IMR-90 (cell line): ENCODE results near the gene ZCCHC24. TPM values are rescaled to one million over a fixed set of nuclear protein-coding genes. Genes with fewer than 3 reads are reported as not detected.

Experiments
- ATAC-seq: fragments of 200-7000 bp; cut with Tn5 transposase; 2 replicates; pipeline ENCODE4 v1.9.1; 2020; ENCODE audit warnings: low read depth, mild to moderate bottlenecking, moderate library complexity
- BruUV-seq: library from RNA; stranded (reverse); fragments of 400-500 nt; replicated peaks from 2 replicates; lab custom pipeline; 2021; lab: Mats Ljungman, UMichigan
- CTCF ChIA-PET: fragments of 300-600 bp; formaldehyde crosslinking; extraction: SDS; loops from one replicate; lab custom pipeline; 2021; ENCODE audit warnings: antibody characterized with exemption; lab: Yijun Ruan, JAX
- POLR2A ChIA-PET: fragments of 300-600 bp; sonication (Branson Sonifier 250); formaldehyde crosslinking; loops from one replicate; lab custom pipeline; 2022; ENCODE audit warnings: antibody characterized with exemption; ENCODE audit not compliant: unreplicated experiment; lab: Charles Lee
- DNase-seq: peaks from one replicate; pipeline ENCODE4 v3.0.0; 2013
- H2AFZ ChIP-seq: replicated peaks from 2 replicates; pipeline ENCODE3; 2013; ENCODE audit warnings: low read length, mild to moderate bottlenecking; ENCODE audit not compliant: poor library complexity
- H2AK5ac ChIP-seq: 2 replicates; pipeline ENCODE4 v1.6.1; 2013; ENCODE audit warnings: low read depth, low read length, inconsistent platforms
- H2AK9ac ChIP-seq: replicated peaks from 2 replicates; pipeline ENCODE3; 2013; ENCODE audit warnings: mild to moderate bottlenecking, low read depth, low read length, moderate library complexity; ENCODE audit not compliant: poor library complexity
- H2BK120ac ChIP-seq: 2 replicates; pipeline ENCODE4 v1.6.1; 2013; ENCODE audit warnings: low read depth, low read length, inconsistent platforms
- H2BK15ac ChIP-seq: 3 replicates; pipeline ENCODE4 v1.6.1; 2013; ENCODE audit warnings: low read depth, low read length, inconsistent platforms
- H2BK20ac ChIP-seq: 2 replicates; pipeline ENCODE4 v1.6.1; 2013; ENCODE audit warnings: low read depth, mild to moderate bottlenecking, inconsistent platforms, low read length, moderate library complexity
- H2BK5ac ChIP-seq: 2 replicates; pipeline ENCODE4 v1.6.1; 2013; ENCODE audit warnings: mild to moderate bottlenecking, low read depth, low read length, inconsistent platforms; ENCODE audit not compliant: poor library complexity, severe bottlenecking
- H3K14ac ChIP-seq: replicated peaks from 2 replicates; pipeline ENCODE4 v1.6.1; 2013; ENCODE audit warnings: low read depth, low read length, inconsistent platforms
- H3K18ac ChIP-seq: 2 replicates; pipeline ENCODE4 v1.6.1; 2013; ENCODE audit warnings: low read depth, low read length, control low read depth
- H3K23ac ChIP-seq: 2 replicates; pipeline ENCODE4 v1.6.1; 2013; ENCODE audit warnings: low read depth, low read length, inconsistent platforms
- H3K27ac ChIP-seq: 2 replicates; pipeline ENCODE4 v1.5.1; 2013; ENCODE audit warnings: mild to moderate bottlenecking, control low read depth, low read length; ENCODE audit not compliant: insufficient read depth
- H3K27me3 ChIP-seq: 2 replicates; pipeline ENCODE4 v1.6.1; 2013; ENCODE audit warnings: low read length; ENCODE audit not compliant: control insufficient read depth, insufficient read depth
- H3K36me3 ChIP-seq: 2 replicates; pipeline ENCODE4 v1.6.1; 2013; ENCODE audit warnings: low read length, mixed read lengths; ENCODE audit not compliant: control insufficient read depth, insufficient read depth
- H3K4ac ChIP-seq: 2 replicates; pipeline ENCODE4 v1.6.1; 2013; ENCODE audit warnings: low read depth, low read length, inconsistent platforms
- H3K4me1 ChIP-seq: 2 replicates; pipeline ENCODE4 v1.6.1; 2013; ENCODE audit warnings: low read length, mixed read lengths; ENCODE audit not compliant: control insufficient read depth, insufficient read depth
- H3K4me2 ChIP-seq: 2 replicates; pipeline ENCODE4 v1.6.1; 2013; ENCODE audit warnings: low read depth, mild to moderate bottlenecking, control low read depth, low read length, moderate library complexity
- H3K4me3 ChIP-seq: 2 replicates; pipeline ENCODE4 v1.5.1; 2013; ENCODE audit warnings: low read depth, mild to moderate bottlenecking, control low read depth, low read length, moderate library complexity; ENCODE audit not compliant: insufficient read depth
- H3K56ac ChIP-seq: 2 replicates; pipeline ENCODE4 v1.6.1; 2013; ENCODE audit warnings: low read length, inconsistent platforms; ENCODE audit not compliant: insufficient read depth; ENCODE audit errors: extremely low read depth
- H3K79me1 ChIP-seq, 2 experiments: 2 replicates each; pipeline ENCODE4 v1.6.1; 2013; ENCODE audit warnings: low read length in 2 of 2, inconsistent platforms in 1 of 2, low read depth in 1 of 2
- H3K9ac ChIP-seq: 2 replicates; pipeline ENCODE4 v1.6.1; 2013; ENCODE audit warnings: low read depth, low read length, control low read depth
- H3K9me1 ChIP-seq: 2 replicates; pipeline ENCODE4 v1.6.1; 2013; ENCODE audit warnings: low read length, inconsistent platforms; ENCODE audit not compliant: insufficient read depth
- H3K9me3 ChIP-seq: 2 replicates; pipeline ENCODE4 v1.6.1; 2013; ENCODE audit warnings: low read length; ENCODE audit not compliant: control insufficient read depth, insufficient read depth
- H4K20me1 ChIP-seq: 2 replicates; pipeline ENCODE4 v1.6.1; 2013; ENCODE audit warnings: low read length, inconsistent platforms; ENCODE audit not compliant: insufficient read depth
- H4K5ac ChIP-seq: 2 replicates; pipeline ENCODE4 v1.6.1; 2013; ENCODE audit warnings: mild to moderate bottlenecking, low read depth, low read length, control low read depth
- H4K8ac ChIP-seq, 2 experiments: 2 replicates each; pipeline ENCODE4 v1.6.1; 2013; ENCODE audit warnings: low read depth in 2 of 2, low read length in 2 of 2, control low read depth in 1 of 2, inconsistent platforms in 1 of 2
- H4K91ac ChIP-seq: 2 replicates; pipeline ENCODE4 v1.6.1; 2013; ENCODE audit warnings: low read depth, low read length, inconsistent platforms; ENCODE audit not compliant: insufficient read depth
- BHLHE40 ChIP-seq: fragments of 150-350 bp; IDR thresholded peaks from 2 replicates; pipeline ENCODE4 v1.6.1; 2016; ENCODE audit warnings: mild to moderate bottlenecking, low read depth, low read length
- CEBPB ChIP-seq: IDR thresholded peaks from 2 replicates; pipeline ENCODE4 v1.6.1; 2012; ENCODE audit warnings: low read depth, low read length, improper control_type of control experiment
- FOS ChIP-seq: fragments of 150-350 bp; IDR thresholded peaks from 2 replicates; pipeline ENCODE4 v1.6.1; 2016; ENCODE audit warnings: low read depth, low read length
- MAFK ChIP-seq: IDR thresholded peaks from 2 replicates; pipeline ENCODE4 v1.6.1; 2012; ENCODE audit warnings: low read depth, low read length, improper control_type of control experiment
- MXI1 ChIP-seq: IDR thresholded peaks from 2 replicates; pipeline ENCODE4 v1.6.1; 2012; ENCODE audit warnings: low read depth, mild to moderate bottlenecking, low read length, moderate library complexity, borderline replicate concordance
- NFE2L2 ChIP-seq: fragments of 150-350 bp; IDR thresholded peaks from 2 replicates; pipeline ENCODE4 v1.6.1; 2016; ENCODE audit warnings: low read depth, mild to moderate bottlenecking, low read length
- POLR2A ChIP-seq: IDR thresholded peaks from 2 replicates; pipeline ENCODE4 v1.6.1; 2012; ENCODE audit warnings: mild to moderate bottlenecking, low read depth, low read length
- RAD21 ChIP-seq: IDR thresholded peaks from 2 replicates; pipeline ENCODE4 v1.6.1; 2012; ENCODE audit warnings: low read length, improper control_type of control experiment
- RFX5 ChIP-seq: IDR thresholded peaks from 2 replicates; pipeline ENCODE4 v1.8.0; 2012; ENCODE audit warnings: low read depth, mild to moderate bottlenecking, low read length, moderate library complexity
- SMC3 ChIP-seq: fragments of 150-350 bp; IDR thresholded peaks from 2 replicates; pipeline ENCODE4 v1.6.1; 2016; ENCODE audit warnings: low read depth, mild to moderate bottlenecking, antibody characterized with exemption, low read length, moderate library complexity
- whole genome bisulfite sequencing, 2 experiments: methylation state at CpG; one replicate each; pipeline versions ENCODE4 v1.1.5 to v1.1.7; 2013; ENCODE audit warnings: missing lambda C conversion rate in 2 of 2; ENCODE audit not compliant: insufficient read length in 1 of 2; ENCODE audit errors: extremely low coverage in 2 of 2; 5-methylcytosine and 5-hydroxymethylcytosine counted together
- dilution Hi-C: fragments of 300-500 bp; cut with HindIII; formaldehyde crosslinking; loops from one replicate; pipeline ENCODE4 v1.14.3; 2018; ENCODE audit warnings: low sequenced_read_pairs; ENCODE audit not compliant: unreplicated experiment
- in situ Hi-C: fragments of 300-500 bp; cut with MboI; formaldehyde crosslinking; loops from 3 replicates; pipeline ENCODE4 v1.14.3; 2019; ENCODE audit warnings: low sequenced_read_pairs, inconsistent platforms, mixed read lengths
- intact Hi-C: fragments of 100-400 bp; cut with micrococcal nuclease; formaldehyde crosslinking; loops from 2 replicates; pipeline ENCODE4 v1.10.0; 2022
- polyA plus RNA-seq, 3 experiments: library from polyadenylated mRNA; depleted of rRNA; stranded (reverse); fragments of >200 nt; gene quantifications; 2 replicates each; pipeline ENCODE4 v1.2.3, GENCODE V29; 2012; ENCODE audit warnings: low replicate concordance in 1 of 3
- total RNA-seq: library from RNA; depleted of rRNA; stranded (reverse); fragments of >200 nt; gene quantifications from 2 replicates; pipeline ENCODE4 v1.2.3, GENCODE V29; 2012
- TF ChIP-seq, protein P1 (sequence below): fragments of 150-350 bp; IDR thresholded peaks from 2 replicates; pipeline ENCODE4 v1.6.1; 2016; ENCODE audit warnings: low read depth, mild to moderate bottlenecking, low read length, moderate library complexity, borderline replicate concordance
- TF ChIP-seq, protein P2 (sequence below): conservative IDR thresholded peaks from 2 replicates; pipeline ENCODE4 v1.5.1; 2012; ENCODE audit warnings: mild to moderate bottlenecking, low read depth, low read length, improper control_type of control experiment
- TF ChIP-seq, protein P3 (sequence below): fragments of 150-350 bp; IDR thresholded peaks from 2 replicates; pipeline ENCODE4 v1.6.1; 2017; ENCODE audit warnings: mild to moderate bottlenecking, antibody characterized with exemption, low read length, low read depth

Gene ZCCHC24
- total and polyA plus RNA-seq, 2 of the 4 experiments (the other 2 are of a cell fraction) = 15.1 to 25.9 TPM

DNA sequence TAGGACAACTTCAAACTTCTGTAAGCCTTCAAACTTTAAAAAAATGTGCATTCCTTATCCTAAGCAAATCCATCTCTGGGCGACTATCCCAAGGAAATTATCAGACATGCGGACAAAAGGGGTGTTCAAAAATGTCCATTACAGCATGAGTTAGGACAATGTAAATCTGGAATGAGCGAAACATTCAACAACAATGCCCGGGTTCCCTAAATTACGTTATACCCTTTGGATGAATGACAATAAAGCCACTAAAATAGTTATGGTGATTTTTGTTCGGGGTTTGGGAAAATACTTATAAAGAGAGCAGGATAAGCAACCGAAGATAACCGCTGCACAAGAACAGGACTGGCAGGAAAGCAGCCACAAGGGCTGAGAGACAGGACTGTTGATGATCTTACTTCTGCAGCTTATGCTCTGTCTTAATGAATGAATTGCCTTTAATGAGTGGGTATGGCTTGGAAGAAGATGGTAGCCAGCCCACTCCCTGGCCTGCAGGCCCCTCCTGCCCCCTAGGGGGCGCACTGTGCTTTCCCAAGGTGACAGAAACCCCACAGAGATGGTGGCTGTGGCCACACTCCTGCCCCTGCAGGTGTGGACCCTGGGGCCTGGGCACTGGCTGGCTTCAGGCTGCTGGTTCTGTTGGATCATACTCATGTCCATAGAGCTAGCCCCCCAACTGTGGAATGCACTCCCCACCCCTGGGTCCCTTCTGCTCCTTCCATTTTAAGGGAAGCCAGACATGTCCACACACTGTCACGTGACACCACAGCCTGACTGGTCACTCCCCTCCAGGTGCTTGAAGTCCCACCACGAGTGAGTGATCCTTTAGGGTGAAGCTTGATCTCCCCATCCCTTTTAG is 45.0 kb downstream of the ZCCHC24 start:
- peak overlapping the region; percentile 77 for H2AK5ac ChIP-seq
- H2BK15ac ChIP-seq = peak overlapping the region; percentile 2; the same call in 1 of the 3 replicates
- H3K36me3 ChIP-seq = peaks cover 22% of the 10 kb centered on the region; the same call in 1 of the 2 replicates
- peak overlapping the region; percentile 59 for H2BK5ac ChIP-seq
- H2AK9ac ChIP-seq = peak overlapping the region; percentile 82
- H4K20me1 ChIP-seq = peaks cover 13% of the 10 kb centered on the region
- DNase-seq = no peak
- no peak overlapping the region; the same call in 1 of the 2 replicates for H4K5ac ChIP-seq
- H2BK20ac ChIP-seq = peak overlapping the region; percentile 60; the same call in 1 of the 2 replicates
- H4K8ac ChIP-seq = peak overlapping the region; percentile 54 to 68; a peak in 2 of 4 replicates
- H3K14ac ChIP-seq = peak overlapping the region; percentile 82
- peak overlapping the region; percentile 49; the same call in 1 of the 2 replicates for H3K9ac ChIP-seq
- no peak overlapping the region for H3K4me3 ChIP-seq
- peak overlapping the region; percentile 90 for H3K4ac ChIP-seq
- H3K4me1 ChIP-seq = peaks cover 59% of the 10 kb centered on the region
- peak overlapping the region; percentile 10 for H3K18ac ChIP-seq
- peaks cover 39% of the 10 kb centered on the region for H3K9me1 ChIP-seq
- WGBS, 2 experiments = 52% methylated on average over 5 of the region's 11 CpGs; no CpG with 5 or more reads in 1 of the 2 experiments
- no TSS peak for BruUV-seq
- peak overlapping the region; percentile 11; the same call in 1 of the 2 replicates for H3K56ac ChIP-seq
- H3K4me2 ChIP-seq = no peak overlapping the region; the same call in 1 of the 2 replicates
- intact Hi-C loops (no loop called here), dilution Hi-C loops (no loop called here), in situ Hi-C loops (no loop called here)
- ATAC-seq = no peak
- H4K91ac ChIP-seq = peak overlapping the region; percentile 90
- H3K27me3 ChIP-seq = no peaks in the 10 kb centered on the region
- H3K23ac ChIP-seq = peak overlapping the region; percentile 90; the same call in 1 of the 2 replicates
- H2BK120ac ChIP-seq = peak overlapping the region; percentile 57; the same call in 1 of the 2 replicates
- ChIA-PET POLR2A (no interaction called here), CTCF (interaction anchor here (1.1 to 1.4 kb wide), 3 partner anchors 60 to 87 kb away, joined by 3 to 5 read pairs (median 3); no protein-coding TSS in a partner anchor)
- peaks cover 53 to 78% of the 10 kb centered on the region in 2 experiments for H3K79me1 ChIP-seq
- peak overlapping the region; percentile 11 for H2AFZ ChIP-seq
- H3K27ac ChIP-seq = peak overlapping the region; percentile 95; the same call in 1 of the 2 replicates
- no peaks in the 10 kb centered on the region for H3K9me3 ChIP-seq
- TF ChIP-seq, protein P1, sequence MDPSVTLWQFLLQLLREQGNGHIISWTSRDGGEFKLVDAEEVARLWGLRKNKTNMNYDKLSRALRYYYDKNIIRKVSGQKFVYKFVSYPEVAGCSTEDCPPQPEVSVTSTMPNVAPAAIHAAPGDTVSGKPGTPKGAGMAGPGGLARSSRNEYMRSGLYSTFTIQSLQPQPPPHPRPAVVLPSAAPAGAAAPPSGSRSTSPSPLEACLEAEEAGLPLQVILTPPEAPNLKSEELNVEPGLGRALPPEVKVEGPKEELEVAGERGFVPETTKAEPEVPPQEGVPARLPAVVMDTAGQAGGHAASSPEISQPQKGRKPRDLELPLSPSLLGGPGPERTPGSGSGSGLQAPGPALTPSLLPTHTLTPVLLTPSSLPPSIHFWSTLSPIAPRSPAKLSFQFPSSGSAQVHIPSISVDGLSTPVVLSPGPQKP = no peak
- TF ChIP-seq FOS (no peak), MXI1 (no peak), NFE2L2 (no peak), POLR2A (no peak), SMC3 (peak; percentile 45), RAD21 (peak; percentile 61), CEBPB (no peak), BHLHE40 (no peak), RFX5 (no peak), MAFK (no peak)
- TF ChIP-seq, protein P2, sequence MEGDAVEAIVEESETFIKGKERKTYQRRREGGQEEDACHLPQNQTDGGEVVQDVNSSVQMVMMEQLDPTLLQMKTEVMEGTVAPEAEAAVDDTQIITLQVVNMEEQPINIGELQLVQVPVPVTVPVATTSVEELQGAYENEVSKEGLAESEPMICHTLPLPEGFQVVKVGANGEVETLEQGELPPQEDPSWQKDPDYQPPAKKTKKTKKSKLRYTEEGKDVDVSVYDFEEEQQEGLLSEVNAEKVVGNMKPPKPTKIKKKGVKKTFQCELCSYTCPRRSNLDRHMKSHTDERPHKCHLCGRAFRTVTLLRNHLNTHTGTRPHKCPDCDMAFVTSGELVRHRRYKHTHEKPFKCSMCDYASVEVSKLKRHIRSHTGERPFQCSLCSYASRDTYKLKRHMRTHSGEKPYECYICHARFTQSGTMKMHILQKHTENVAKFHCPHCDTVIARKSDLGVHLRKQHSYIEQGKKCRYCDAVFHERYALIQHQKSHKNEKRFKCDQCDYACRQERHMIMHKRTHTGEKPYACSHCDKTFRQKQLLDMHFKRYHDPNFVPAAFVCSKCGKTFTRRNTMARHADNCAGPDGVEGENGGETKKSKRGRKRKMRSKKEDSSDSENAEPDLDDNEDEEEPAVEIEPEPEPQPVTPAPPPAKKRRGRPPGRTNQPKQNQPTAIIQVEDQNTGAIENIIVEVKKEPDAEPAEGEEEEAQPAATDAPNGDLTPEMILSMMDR = peak; percentile 70
- TF ChIP-seq, protein P3, sequence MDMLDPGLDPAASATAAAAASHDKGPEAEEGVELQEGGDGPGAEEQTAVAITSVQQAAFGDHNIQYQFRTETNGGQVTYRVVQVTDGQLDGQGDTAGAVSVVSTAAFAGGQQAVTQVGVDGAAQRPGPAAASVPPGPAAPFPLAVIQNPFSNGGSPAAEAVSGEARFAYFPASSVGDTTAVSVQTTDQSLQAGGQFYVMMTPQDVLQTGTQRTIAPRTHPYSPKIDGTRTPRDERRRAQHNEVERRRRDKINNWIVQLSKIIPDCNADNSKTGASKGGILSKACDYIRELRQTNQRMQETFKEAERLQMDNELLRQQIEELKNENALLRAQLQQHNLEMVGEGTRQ = no peak
